K562 (cell line): Measurements from ENCODE around the gene DCST1. TPM values are rescaled to one million over a fixed set of nuclear protein-coding genes. Genes with fewer than 3 reads are reported as not detected.

Experiments used
- ATF7 ChIP-seq: fragments of 450-650 bp; IDR thresholded peaks from 2 replicates; pipeline ENCODE4 v1.7.1; 2014; ENCODE audit warnings: mild to moderate bottlenecking, moderate library complexity
- C11orf30 ChIP-seq: fragments of 450-650 bp; IDR thresholded peaks from 2 replicates; pipeline ENCODE4 v1.6.1; 2016; ENCODE audit warnings: low read depth, mild to moderate bottlenecking
- CBX3 ChIP-seq, 2 experiments: IDR thresholded peaks; 1 replicate in 1 of 2; 2 replicates in 1 of 2; pipeline ENCODE4 v1.6.1; 2012; ENCODE audit warnings: inconsistent platforms in 2 of 2, low read length in 2 of 2, borderline replicate concordance in 1 of 2, control low read depth in 1 of 2
- CREM ChIP-seq: IDR thresholded peaks from 2 replicates; pipeline ENCODE4 v1.6.1; 2014; ENCODE audit warnings: antibody characterized with exemption, low read depth
- CXXC5 ChIP-seq: fragments of 250-450 bp; sonication (Bioruptor Pico); IDR thresholded peaks from 2 replicates; pipeline ENCODE4 v1.8.0; 2022; ENCODE audit warnings: inconsistent platforms, mild to moderate bottlenecking, moderate library complexity
- EP300 ChIP-seq: IDR thresholded peaks from 2 replicates; pipeline ENCODE4 v1.6.1; 2012; ENCODE audit warnings: low read length, improper control_type of control experiment
- ESRRA ChIP-seq: fragments of 450-650 bp; IDR thresholded peaks from 2 replicates; pipeline ENCODE4 v1.6.1; 2014; ENCODE audit warnings: low read depth, mild to moderate bottlenecking, moderate library complexity, borderline replicate concordance
- GTF2F1 ChIP-seq: IDR thresholded peaks from 2 replicates; pipeline ENCODE4 v1.6.1; 2011; ENCODE audit warnings: low read depth, low read length, improper control_type of control experiment
- JUN ChIP-seq, 2 experiments: sonication (generic) in 1 of 2; formaldehyde crosslinking in 1 of 2; IDR thresholded peaks; 2 replicates each; pipeline versions ENCODE4 v1.6.1 to v1.8.0; 2012 to 2022; ENCODE audit warnings: borderline replicate concordance in 2 of 2, mild to moderate bottlenecking in 2 of 2, improper control_type of control experiment in 1 of 2, low read depth in 1 of 2, low read length in 1 of 2, missing genetic modification reagents in 1 of 2
- KAT7 ChIP-seq: sonication (generic); formaldehyde crosslinking; IDR thresholded peaks from 2 replicates; pipeline ENCODE4 v1.8.0; 2022; ENCODE audit warnings: missing genetic modification reagents, mild to moderate bottlenecking, borderline replicate concordance
- MEIS2 ChIP-seq: fragments of 450-650 bp; IDR thresholded peaks from 2 replicates; pipeline ENCODE4 v1.6.1; 2014; ENCODE audit warnings: mild to moderate bottlenecking; ENCODE audit not compliant: partially characterized antibody
- MTA1 ChIP-seq: fragments of 450-650 bp; IDR thresholded peaks from 2 replicates; pipeline ENCODE4 v1.6.1; 2017; ENCODE audit warnings: borderline replicate concordance
- POLR2H ChIP-seq: IDR thresholded peaks from 2 replicates; pipeline ENCODE4 v1.6.1; 2016; ENCODE audit warnings: missing genetic modification characterization, low read depth, mild to moderate bottlenecking, control low read depth, missing compliant biosample characterization, moderate library complexity
- RB1 ChIP-seq: fragments of 450-650 bp; IDR thresholded peaks from 2 replicates; pipeline ENCODE4 v1.6.1; 2017; ENCODE audit warnings: low read depth, mild to moderate bottlenecking
- TFAM ChIP-seq: fragments of 250-450 bp; sonication (Bioruptor Pico); conservative IDR thresholded peaks from 2 replicates; pipeline ENCODE4 v1.5.0; 2021; ENCODE audit warnings: mild to moderate bottlenecking, moderate library complexity
- TGIF2 ChIP-seq: sonication (generic); formaldehyde crosslinking; IDR thresholded peaks from 2 replicates; pipeline ENCODE4 v1.8.1; 2022; ENCODE audit warnings: mild to moderate bottlenecking, missing genetic modification reagents, moderate library complexity
- ZEB2 ChIP-seq: fragments of 450-650 bp; IDR thresholded peaks from 2 replicates; pipeline ENCODE4 v1.6.1; 2016
- ZNF232 ChIP-seq: sonication (generic); formaldehyde crosslinking; IDR thresholded peaks from 2 replicates; pipeline ENCODE4 v1.8.0; 2022; ENCODE audit warnings: mild to moderate bottlenecking, missing genetic modification reagents
- polyA plus RNA-seq, 8 experiments: library from polyadenylated mRNA; depleted of rRNA in 4 of 8; stranded (reverse) in 5 of 8; unstranded in 3 of 8; fragments of >200 nt; fragmentation: Nextera tagmentation in 2 of 8; fragmentation: Illumina TruSeq in 1 of 8; extraction: Ambion mirVana in 2 of 8; extraction: Trizol in 1 of 8; gene quantifications; 2 replicates each; pipeline versions ENCODE4 v1.2.1 to v1.2.3, GENCODE V29; 2011 to 2014; ENCODE audit warnings: inconsistent platforms in 1 of 8, missing spikeins in 1 of 8
- total RNA-seq, 7 experiments: library from RNA; depleted of rRNA in 6 of 7; stranded (reverse); fragments of >200 nt in 6 of 7; fragmentation: Illumina TruSeq in 2 of 7; extraction: Trizol in 2 of 7; gene quantifications; 2 replicates each; pipeline versions ENCODE4 v1.2.1 to v1.2.3, GENCODE V29; 2011 to 2021; ENCODE audit warnings: low replicate concordance in 1 of 7
- TF ChIP-seq, protein P1 (sequence below): fragments of 450-650 bp; IDR thresholded peaks from 2 replicates; pipeline ENCODE4 v1.6.1; 2016
- TF ChIP-seq, protein P2 (sequence below), 2 experiments: IDR thresholded peaks; 2 replicates each; pipeline ENCODE4 v1.6.1; 2012; ENCODE audit warnings: improper control_type of control experiment in 2 of 2, low read depth in 2 of 2, low read length in 2 of 2, borderline replicate concordance in 1 of 2
- TF ChIP-seq, protein P3 (sequence below): sonication (generic); formaldehyde crosslinking; IDR thresholded peaks from 2 replicates; pipeline ENCODE4 v1.8.0; 2023; ENCODE audit warnings: mild to moderate bottlenecking, missing genetic modification reagents

DCST1 gene
- total and polyA plus RNA-seq, 9 of the 15 experiments (the other 6 are each of a cell fraction or from before 2014, with no cell fraction given): not detected

DNA sequence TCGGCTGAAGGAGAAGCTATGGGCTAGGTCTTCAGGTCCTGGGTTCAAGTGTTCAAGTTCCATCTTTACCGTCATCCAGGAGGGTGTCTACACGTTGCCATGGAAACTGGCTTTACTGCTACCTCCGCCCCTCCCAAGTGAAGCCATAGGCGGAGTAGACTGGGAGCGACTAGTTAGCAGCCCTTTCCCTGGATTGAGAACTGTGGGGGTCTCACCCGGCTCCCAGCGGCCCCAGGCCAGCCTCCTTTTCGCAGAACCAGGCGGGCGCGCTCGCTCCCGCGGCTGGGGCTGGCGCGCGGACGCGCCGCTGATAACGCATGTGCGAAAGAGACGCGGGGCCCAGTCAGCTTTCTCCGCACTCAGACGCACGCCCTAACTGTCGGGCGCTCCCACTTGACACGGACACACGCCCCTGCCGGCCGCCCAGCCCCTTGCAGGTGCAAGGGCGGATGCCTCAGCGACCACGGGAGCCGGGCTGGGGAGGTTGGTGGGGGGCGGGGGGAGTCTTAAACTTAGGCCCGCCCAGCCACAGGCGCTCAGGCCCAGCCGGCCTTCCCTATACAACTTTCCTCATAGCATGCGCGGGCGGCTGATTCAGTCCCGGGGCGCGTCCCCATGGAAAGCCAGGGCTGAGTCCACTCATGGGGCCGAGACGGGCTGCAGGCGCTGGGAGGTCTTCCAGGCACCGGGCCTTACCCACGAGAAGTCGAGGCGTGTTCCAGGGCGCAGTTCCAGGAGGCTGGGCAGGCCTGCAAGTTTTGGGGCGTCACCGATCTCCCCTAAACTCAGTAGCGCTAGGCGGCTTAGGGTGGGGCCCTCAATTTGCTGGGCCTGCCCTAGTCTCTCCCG, 37.3 kb downstream of the DCST1 start (continued):
- TF ChIP-seq CXXC5 (peak; percentile 96), JUN (IDR thresholded peaks at IDR 0.05; ENCODE audit: borderline replicate concordance, low read depth, low read length) (no peak), JUN (CRISPR knock-in tag; IDR thresholded peaks at IDR 0.05; ENCODE audit: borderline replicate concordance) (no peak; the same call in 1 of the 2 replicates), GTF2F1 (no peak), RB1 (peak; percentile 71; the same call in 1 of the 2 replicates), CREM (peak; percentile 80), MEIS2 (peak; percentile 39), ZEB2 (peak; percentile 49), ATF7 (peak; percentile 57; the same call in 1 of the 2 replicates), TGIF2 (CRISPR knock-in tag) (no peak), ZNF232 (CRISPR knock-in tag) (peak; percentile 72; the same call in 1 of the 2 replicates), TFAM (CRISPR knock-in tag) (no peak), ESRRA (no peak), CBX3 (IDR thresholded peaks at IDR 0.05; ENCODE audit: borderline replicate concordance in 1 of 2, low read length in 2 of 2) (no peak), MTA1 (0 out of 2 replicates have a peak, but pooled peaks have one; percentile 19), C11orf30 (peak; percentile 39; the same call in 1 of the 2 replicates), EP300 (peak; percentile 37; the same call in 1 of the 2 replicates), POLR2H (no peak), KAT7 (CRISPR knock-in tag) (peak; percentile 75; the same call in 1 of the 2 replicates)
- TF ChIP-seq, protein P1, sequence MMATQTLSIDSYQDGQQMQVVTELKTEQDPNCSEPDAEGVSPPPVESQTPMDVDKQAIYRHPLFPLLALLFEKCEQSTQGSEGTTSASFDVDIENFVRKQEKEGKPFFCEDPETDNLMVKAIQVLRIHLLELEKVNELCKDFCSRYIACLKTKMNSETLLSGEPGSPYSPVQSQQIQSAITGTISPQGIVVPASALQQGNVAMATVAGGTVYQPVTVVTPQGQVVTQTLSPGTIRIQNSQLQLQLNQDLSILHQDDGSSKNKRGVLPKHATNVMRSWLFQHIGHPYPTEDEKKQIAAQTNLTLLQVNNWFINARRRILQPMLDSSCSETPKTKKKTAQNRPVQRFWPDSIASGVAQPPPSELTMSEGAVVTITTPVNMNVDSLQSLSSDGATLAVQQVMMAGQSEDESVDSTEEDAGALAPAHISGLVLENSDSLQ: peak; percentile 77
- TF ChIP-seq, protein P2, sequence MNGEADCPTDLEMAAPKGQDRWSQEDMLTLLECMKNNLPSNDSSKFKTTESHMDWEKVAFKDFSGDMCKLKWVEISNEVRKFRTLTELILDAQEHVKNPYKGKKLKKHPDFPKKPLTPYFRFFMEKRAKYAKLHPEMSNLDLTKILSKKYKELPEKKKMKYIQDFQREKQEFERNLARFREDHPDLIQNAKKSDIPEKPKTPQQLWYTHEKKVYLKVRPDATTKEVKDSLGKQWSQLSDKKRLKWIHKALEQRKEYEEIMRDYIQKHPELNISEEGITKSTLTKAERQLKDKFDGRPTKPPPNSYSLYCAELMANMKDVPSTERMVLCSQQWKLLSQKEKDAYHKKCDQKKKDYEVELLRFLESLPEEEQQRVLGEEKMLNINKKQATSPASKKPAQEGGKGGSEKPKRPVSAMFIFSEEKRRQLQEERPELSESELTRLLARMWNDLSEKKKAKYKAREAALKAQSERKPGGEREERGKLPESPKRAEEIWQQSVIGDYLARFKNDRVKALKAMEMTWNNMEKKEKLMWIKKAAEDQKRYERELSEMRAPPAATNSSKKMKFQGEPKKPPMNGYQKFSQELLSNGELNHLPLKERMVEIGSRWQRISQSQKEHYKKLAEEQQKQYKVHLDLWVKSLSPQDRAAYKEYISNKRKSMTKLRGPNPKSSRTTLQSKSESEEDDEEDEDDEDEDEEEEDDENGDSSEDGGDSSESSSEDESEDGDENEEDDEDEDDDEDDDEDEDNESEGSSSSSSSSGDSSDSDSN (IDR thresholded peaks at IDR 0.05; ENCODE audit: borderline replicate concordance in 1 of 2, low read depth in 2 of 2, low read length in 2 of 2): peak in 1 of 2 experiments; percentile 42; a peak in 1 of 4 replicates
- TF ChIP-seq, protein P3, sequence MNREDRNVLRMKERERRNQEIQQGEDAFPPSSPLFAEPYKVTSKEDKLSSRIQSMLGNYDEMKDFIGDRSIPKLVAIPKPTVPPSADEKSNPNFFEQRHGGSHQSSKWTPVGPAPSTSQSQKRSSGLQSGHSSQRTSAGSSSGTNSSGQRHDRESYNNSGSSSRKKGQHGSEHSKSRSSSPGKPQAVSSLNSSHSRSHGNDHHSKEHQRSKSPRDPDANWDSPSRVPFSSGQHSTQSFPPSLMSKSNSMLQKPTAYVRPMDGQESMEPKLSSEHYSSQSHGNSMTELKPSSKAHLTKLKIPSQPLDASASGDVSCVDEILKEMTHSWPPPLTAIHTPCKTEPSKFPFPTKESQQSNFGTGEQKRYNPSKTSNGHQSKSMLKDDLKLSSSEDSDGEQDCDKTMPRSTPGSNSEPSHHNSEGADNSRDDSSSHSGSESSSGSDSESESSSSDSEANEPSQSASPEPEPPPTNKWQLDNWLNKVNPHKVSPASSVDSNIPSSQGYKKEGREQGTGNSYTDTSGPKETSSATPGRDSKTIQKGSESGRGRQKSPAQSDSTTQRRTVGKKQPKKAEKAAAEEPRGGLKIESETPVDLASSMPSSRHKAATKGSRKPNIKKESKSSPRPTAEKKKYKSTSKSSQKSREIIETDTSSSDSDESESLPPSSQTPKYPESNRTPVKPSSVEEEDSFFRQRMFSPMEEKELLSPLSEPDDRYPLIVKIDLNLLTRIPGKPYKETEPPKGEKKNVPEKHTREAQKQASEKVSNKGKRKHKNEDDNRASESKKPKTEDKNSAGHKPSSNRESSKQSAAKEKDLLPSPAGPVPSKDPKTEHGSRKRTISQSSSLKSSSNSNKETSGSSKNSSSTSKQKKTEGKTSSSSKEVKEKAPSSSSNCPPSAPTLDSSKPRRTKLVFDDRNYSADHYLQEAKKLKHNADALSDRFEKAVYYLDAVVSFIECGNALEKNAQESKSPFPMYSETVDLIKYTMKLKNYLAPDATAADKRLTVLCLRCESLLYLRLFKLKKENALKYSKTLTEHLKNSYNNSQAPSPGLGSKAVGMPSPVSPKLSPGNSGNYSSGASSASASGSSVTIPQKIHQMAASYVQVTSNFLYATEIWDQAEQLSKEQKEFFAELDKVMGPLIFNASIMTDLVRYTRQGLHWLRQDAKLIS: 0 out of 2 replicates have a peak, but pooled peaks have one; percentile 68
